Parathyroid adenoma (tissue), 2 donors: ENCODE measurements around the gene PROB1.
"Not testable (repeated sequence)": the region's sequence is repeated elsewhere in the genome, so short reads cannot be mapped to it uniquely, and the experiment has no call there.

Experiments
- H2AFZ ChIP-seq: fragments of 300-600 bp; sonication (generic); one replicate; pipeline ENCODE4 v1.7.0; 2017; ENCODE audit warnings: antibody characterized with exemption, mild to moderate bottlenecking
- H3K27ac ChIP-seq: fragments of 300-600 bp; sonication (generic); one replicate; pipeline ENCODE4 v1.7.0; 2017
- H3K27me3 ChIP-seq: fragments of 300-600 bp; sonication (generic); one replicate; pipeline ENCODE4 v1.7.0; 2017; ENCODE audit warnings: low read length; ENCODE audit not compliant: control insufficient read depth, insufficient read depth
- H3K36me3 ChIP-seq: fragments of 300-600 bp; sonication (generic); one replicate; pipeline ENCODE4 v1.7.0; 2017; ENCODE audit warnings: low read length; ENCODE audit not compliant: control insufficient read depth, insufficient read depth
- H3K4me1 ChIP-seq: fragments of 300-600 bp; sonication (generic); one replicate; pipeline ENCODE4 v1.7.0; 2017; ENCODE audit warnings: control low read depth
- H3K4me2 ChIP-seq: fragments of 300-600 bp; sonication (generic); one replicate; pipeline ENCODE4 v1.7.0; 2017; ENCODE audit warnings: low read length
- H3K4me3 ChIP-seq: fragments of 300-600 bp; sonication (generic); one replicate; pipeline ENCODE4 v1.7.0; 2017; ENCODE audit warnings: low read depth, low read length
- H3K79me2 ChIP-seq: fragments of 300-600 bp; sonication (generic); one replicate; pipeline ENCODE4 v1.7.0; 2017; ENCODE audit warnings: control low read depth
- H3K9ac ChIP-seq: fragments of 300-600 bp; sonication (generic); one replicate; pipeline ENCODE4 v1.7.0; 2017; ENCODE audit warnings: mild to moderate bottlenecking
- H3K9me3 ChIP-seq: fragments of 300-600 bp; sonication (generic); one replicate; pipeline ENCODE4 v1.7.0; 2017; ENCODE audit warnings: low read length; ENCODE audit not compliant: control insufficient read depth
- TF ChIP-seq, protein P1 (sequence below): fragments of 300-600 bp; sonication (generic); IDR thresholded peaks from one replicate; pipeline ENCODE4 v1.7.0; 2017; ENCODE audit warnings: antibody characterized with exemption, mild to moderate bottlenecking
- donor health status: primary hyperparathyroidism.

The PROB1 gene

DNA sequence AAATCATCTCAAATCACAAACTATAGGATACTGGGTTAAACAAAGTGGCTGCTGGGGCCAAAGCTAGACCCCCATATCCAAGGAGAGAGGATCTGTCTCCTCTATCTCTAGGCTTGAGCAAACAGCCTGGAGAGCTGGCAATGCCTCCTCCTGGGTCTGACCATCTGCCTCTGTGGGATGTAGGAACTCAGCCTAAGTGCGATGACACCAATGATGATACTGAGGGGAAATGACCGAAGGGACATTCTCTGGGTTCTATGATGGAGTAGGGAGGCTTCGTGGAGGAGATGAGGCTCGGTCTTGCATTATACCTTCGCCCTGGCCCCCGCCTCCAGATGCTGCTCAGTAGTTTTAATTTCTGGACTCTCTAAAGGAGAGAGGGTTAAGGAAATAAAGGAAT is 18.2 kb upstream of the PROB1 start:
- H3K4me1 ChIP-seq = peaks cover 3% of the 10 kb centered on the region
- no peak overlapping the region for H3K9ac ChIP-seq
- H3K4me3 ChIP-seq = no peak overlapping the region
- H3K27ac ChIP-seq = no peak overlapping the region
- no peak overlapping the region for H3K4me2 ChIP-seq
- no peaks in the 10 kb centered on the region for H3K9me3 ChIP-seq
- TF ChIP-seq, protein P1, sequence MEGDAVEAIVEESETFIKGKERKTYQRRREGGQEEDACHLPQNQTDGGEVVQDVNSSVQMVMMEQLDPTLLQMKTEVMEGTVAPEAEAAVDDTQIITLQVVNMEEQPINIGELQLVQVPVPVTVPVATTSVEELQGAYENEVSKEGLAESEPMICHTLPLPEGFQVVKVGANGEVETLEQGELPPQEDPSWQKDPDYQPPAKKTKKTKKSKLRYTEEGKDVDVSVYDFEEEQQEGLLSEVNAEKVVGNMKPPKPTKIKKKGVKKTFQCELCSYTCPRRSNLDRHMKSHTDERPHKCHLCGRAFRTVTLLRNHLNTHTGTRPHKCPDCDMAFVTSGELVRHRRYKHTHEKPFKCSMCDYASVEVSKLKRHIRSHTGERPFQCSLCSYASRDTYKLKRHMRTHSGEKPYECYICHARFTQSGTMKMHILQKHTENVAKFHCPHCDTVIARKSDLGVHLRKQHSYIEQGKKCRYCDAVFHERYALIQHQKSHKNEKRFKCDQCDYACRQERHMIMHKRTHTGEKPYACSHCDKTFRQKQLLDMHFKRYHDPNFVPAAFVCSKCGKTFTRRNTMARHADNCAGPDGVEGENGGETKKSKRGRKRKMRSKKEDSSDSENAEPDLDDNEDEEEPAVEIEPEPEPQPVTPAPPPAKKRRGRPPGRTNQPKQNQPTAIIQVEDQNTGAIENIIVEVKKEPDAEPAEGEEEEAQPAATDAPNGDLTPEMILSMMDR = no peak
- H3K79me2 ChIP-seq = no peaks in the 10 kb centered on the region
- H2AFZ ChIP-seq = no peak overlapping the region
- no peaks in the 10 kb centered on the region for H3K27me3 ChIP-seq
- H3K36me3 ChIP-seq = no peaks in the 10 kb centered on the region

DNA sequence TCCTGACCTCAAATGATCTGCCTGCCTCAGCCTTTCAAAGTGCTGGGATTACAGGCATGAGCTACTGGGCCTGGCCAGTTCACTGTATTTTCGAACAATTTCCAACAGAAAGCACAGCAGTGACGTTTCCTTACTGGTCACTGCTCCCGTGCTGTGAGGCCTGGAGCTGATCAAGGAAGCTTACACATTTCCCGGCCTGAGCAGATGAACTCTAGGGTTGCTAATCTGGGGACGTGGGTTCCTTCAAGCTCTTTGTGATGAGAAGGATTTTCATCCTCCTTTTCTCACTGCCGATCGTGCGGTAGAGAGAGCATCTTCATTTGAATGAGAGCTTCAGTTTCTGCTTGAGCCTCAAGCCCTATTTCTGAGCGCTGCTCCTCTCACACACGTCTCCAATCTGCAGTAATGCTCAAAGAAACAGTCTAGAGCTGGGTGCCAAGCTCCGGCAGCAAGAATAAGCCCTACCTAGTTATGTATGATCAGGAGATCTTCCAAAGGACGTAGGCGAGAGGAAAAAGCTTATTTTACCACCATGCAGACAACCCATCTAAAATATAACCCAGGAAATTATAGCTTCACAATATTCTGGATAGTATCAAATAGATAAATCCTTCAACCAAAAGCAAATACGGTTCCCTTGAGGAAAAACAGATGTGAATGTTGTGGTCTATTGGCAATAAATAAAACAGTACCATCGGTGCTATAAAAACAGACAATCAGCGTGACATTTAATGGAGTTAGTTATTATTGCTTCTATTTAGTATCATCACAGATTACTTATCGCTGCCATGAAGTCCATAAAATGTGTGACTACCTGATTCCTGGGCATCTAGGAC is 16.3 kb upstream of the PROB1 start:
- H3K4me2 ChIP-seq = no peak overlapping the region
- TF ChIP-seq, protein P1 = no peak
- H3K36me3 ChIP-seq = no peaks in the 10 kb centered on the region
- no peaks in the 10 kb centered on the region for H3K79me2 ChIP-seq
- peaks cover 3% of the 10 kb centered on the region for H3K4me1 ChIP-seq
- no peak overlapping the region for H2AFZ ChIP-seq
- H3K27ac ChIP-seq = no peak overlapping the region
- H3K27me3 ChIP-seq = no peaks in the 10 kb centered on the region
- no peaks in the 10 kb centered on the region for H3K9me3 ChIP-seq
- H3K9ac ChIP-seq = no peak overlapping the region
- no peak overlapping the region for H3K4me3 ChIP-seq

DNA sequence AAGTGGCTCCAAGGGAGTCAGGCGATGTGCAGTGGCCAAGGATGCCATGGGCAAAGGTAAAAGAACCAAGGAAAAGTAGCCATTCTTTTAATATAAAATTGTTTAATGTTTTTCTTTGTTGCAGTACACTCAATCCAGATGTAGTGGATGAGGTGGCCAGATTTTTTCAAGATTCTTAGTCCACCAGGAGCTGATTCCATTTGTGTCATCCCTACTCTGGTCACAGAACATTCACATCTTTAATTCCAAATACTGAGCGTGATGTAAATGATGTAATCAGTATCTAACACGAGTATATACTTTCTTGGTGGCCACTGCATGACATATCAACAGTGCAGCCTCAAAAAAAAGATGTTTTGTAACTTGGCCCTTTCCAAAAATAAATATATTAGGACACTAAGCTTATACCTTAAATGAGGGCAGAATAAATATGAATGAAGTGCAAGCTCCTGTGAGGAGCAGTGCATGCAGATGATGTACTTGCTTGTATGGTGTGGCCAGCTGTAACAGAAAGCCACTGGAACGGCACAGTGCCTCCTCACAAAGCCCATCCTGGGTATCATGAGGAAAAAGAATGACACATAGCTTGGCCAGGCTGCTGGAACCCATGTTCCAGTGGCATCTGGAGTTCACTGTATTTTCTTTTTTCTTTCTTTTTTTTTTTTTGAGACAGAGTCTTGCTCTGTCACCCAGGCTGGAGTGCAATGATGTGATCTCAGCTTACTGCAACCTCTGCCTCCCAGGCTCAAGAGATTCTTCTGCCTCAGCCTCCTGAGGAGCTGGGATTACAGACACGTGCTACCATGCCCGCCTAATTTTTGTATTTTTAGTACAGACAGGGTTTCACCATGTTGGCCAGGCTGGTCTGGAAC is 15.5 kb upstream of the PROB1 start:
- no peak overlapping the region for H3K27ac ChIP-seq

DNA sequence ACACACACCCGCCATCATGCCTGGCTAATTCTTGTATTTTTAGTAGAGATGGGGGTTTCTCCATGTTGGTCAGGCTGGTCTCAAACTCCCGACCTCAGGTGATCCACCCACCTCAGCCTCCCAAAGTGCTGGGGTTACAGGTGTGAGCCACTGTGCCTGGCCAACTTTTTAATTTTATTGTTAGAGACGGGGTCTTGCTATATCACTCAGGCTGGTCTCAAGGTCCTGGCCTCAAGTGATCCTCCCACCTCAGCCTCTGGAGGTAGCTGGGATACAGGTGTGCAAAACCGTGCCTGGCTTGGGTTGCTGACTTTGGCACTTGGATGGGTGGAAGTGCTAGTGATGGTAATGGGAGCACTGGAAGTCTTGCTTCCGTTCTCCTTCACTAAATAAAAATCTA is 14.2 kb upstream of the PROB1 start:
- H3K9me3 ChIP-seq, H3K4me1 ChIP-seq, H3K36me3 ChIP-seq, H3K4me2 ChIP-seq, H3K9ac ChIP-seq, H3K4me3 ChIP-seq, H2AFZ ChIP-seq, H3K27me3 ChIP-seq, H3K79me2 ChIP-seq, H3K27ac ChIP-seq: not testable (repeated sequence)

More for the DNA sequence above, 15.5 kb upstream of the PROB1 start:
- H3K27me3 ChIP-seq = no peaks in the 10 kb centered on the region
- H3K36me3 ChIP-seq = no peaks in the 10 kb centered on the region
- peaks cover 3% of the 10 kb centered on the region for H3K4me1 ChIP-seq
- H3K79me2 ChIP-seq = no peaks in the 10 kb centered on the region
- H3K4me2 ChIP-seq = no peak overlapping the region
- TF ChIP-seq, protein P1 = no peak
- no peak overlapping the region for H2AFZ ChIP-seq
- H3K4me3 ChIP-seq = no peak overlapping the region
- no peaks in the 10 kb centered on the region for H3K9me3 ChIP-seq
- H3K9ac ChIP-seq = no peak overlapping the region

DNA sequence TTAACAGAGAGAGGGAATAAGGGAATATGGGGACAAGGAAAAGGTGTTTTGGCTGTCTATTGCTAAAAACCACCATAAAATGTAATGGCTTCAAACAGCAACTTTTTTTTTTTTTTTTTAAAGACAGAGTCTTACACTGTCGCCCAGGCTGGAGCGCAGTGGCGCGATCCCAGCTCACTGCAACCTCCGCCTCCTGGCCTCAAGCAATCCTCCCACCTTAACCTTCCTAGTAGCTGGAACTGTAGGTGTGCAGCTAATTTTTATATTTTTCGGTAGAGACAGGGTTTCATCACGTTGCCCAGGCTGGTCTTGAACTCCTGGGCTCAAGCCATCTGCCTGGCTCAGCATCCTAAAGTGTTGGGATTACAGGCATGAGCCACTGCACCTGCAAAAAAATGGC is 13.3 kb upstream of the PROB1 start:
- Histone ChIP-seq H3K4me1 (peaks cover 9% of the 10 kb centered on the region), H3K27me3 (no peaks in the 10 kb centered on the region), H3K9me3 (no peaks in the 10 kb centered on the region), H3K4me2 (no peak overlapping the region), H3K79me2 (no peaks in the 10 kb centered on the region), H3K36me3 (no peaks in the 10 kb centered on the region), H3K27ac (no peak overlapping the region), H2AFZ (no peak overlapping the region), H3K4me3 (no peak overlapping the region), H3K9ac (no peak overlapping the region)
- TF ChIP-seq, protein P1 = no peak
